WTC11 (cell line): ENCODE measurements around the gene FKBP10. TPM values are rescaled to one million over a fixed set of nuclear protein-coding genes. Genes with fewer than 3 reads are reported as not detected.

Experiments
- ATF1 ChIP-seq: sonication (generic); formaldehyde crosslinking; IDR thresholded peaks from 2 replicates; pipeline ENCODE4 v1.8.1; 2023; ENCODE audit warnings: mild to moderate bottlenecking, moderate library complexity, missing genetic modification reagents
- E2F5 ChIP-seq: sonication (generic); formaldehyde crosslinking; IDR thresholded peaks from 2 replicates; pipeline ENCODE4 v1.8.1; 2022; ENCODE audit warnings: mild to moderate bottlenecking, moderate library complexity, missing genetic modification reagents
- ELF4 ChIP-seq: sonication (generic); formaldehyde crosslinking; IDR thresholded peaks from 2 replicates; pipeline ENCODE4 v1.8.1; 2022; ENCODE audit warnings: low read depth, mild to moderate bottlenecking, moderate library complexity, missing genetic modification reagents
- ETV6 ChIP-seq: sonication (generic); formaldehyde crosslinking; IDR thresholded peaks from 2 replicates; pipeline ENCODE4 v1.8.1; 2022; ENCODE audit warnings: mild to moderate bottlenecking, missing genetic modification reagents
- FOXP4 ChIP-seq: sonication (generic); formaldehyde crosslinking; IDR thresholded peaks from 2 replicates; pipeline ENCODE4 v1.8.0; 2022; ENCODE audit warnings: mild to moderate bottlenecking, missing genetic modification reagents
- GABPB1 ChIP-seq: sonication (generic); formaldehyde crosslinking; IDR thresholded peaks from 2 replicates; pipeline ENCODE4 v1.8.1; 2023; ENCODE audit warnings: mild to moderate bottlenecking, missing genetic modification reagents
- HMGXB4 ChIP-seq: sonication (generic); formaldehyde crosslinking; IDR thresholded peaks from 2 replicates; pipeline ENCODE4 v1.8.1; 2023; ENCODE audit warnings: mild to moderate bottlenecking, moderate library complexity, missing genetic modification reagents
- IRF1 ChIP-seq: sonication (generic); formaldehyde crosslinking; IDR thresholded peaks from 2 replicates; pipeline ENCODE4 v1.8.0; 2023; ENCODE audit warnings: missing genetic modification reagents
- JAZF1 ChIP-seq: fragments of 250-450 bp; sonication (Bioruptor Pico); IDR thresholded peaks from 2 replicates; pipeline ENCODE4 v1.9.0; 2021; ENCODE audit warnings: moderate library complexity, mild to moderate bottlenecking, inconsistent platforms
- JUN ChIP-seq: sonication (generic); formaldehyde crosslinking; IDR thresholded peaks from 2 replicates; pipeline ENCODE4 v1.8.0; 2023; ENCODE audit warnings: mild to moderate bottlenecking, missing genetic modification reagents
- NFYB ChIP-seq: sonication (generic); formaldehyde crosslinking; conservative IDR thresholded peaks from 2 replicates; pipeline ENCODE4 v1.8.0; 2022; ENCODE audit warnings: low read depth, missing genetic modification reagents
- PRDM15 ChIP-seq: sonication (generic); formaldehyde crosslinking; IDR thresholded peaks from 2 replicates; pipeline ENCODE4 v1.8.0; 2022; ENCODE audit warnings: missing genetic modification reagents
- PRRX2 ChIP-seq: fragments of 250-450 bp; sonication (Bioruptor Pico); IDR thresholded peaks from 2 replicates; pipeline ENCODE4 v1.8.0; 2021; ENCODE audit warnings: mild to moderate bottlenecking
- TCF7 ChIP-seq: sonication (generic); formaldehyde crosslinking; IDR thresholded peaks from 2 replicates; pipeline ENCODE4 v1.8.0; 2022; ENCODE audit warnings: mild to moderate bottlenecking, low read depth, missing genetic modification reagents, moderate library complexity
- TEAD1 ChIP-seq: sonication (generic); formaldehyde crosslinking; IDR thresholded peaks from 2 replicates; pipeline ENCODE4 v1.8.0; 2022; ENCODE audit warnings: mild to moderate bottlenecking, missing genetic modification reagents
- USF1 ChIP-seq: sonication (generic); formaldehyde crosslinking; IDR thresholded peaks from 2 replicates; pipeline ENCODE4 v1.8.0; 2022; ENCODE audit warnings: mild to moderate bottlenecking, missing genetic modification reagents
- ZNF121 ChIP-seq: sonication (generic); formaldehyde crosslinking; IDR thresholded peaks from 2 replicates; pipeline ENCODE4 v1.8.0; 2023; ENCODE audit warnings: missing genetic modification reagents
- ZNF263 ChIP-seq: sonication (generic); formaldehyde crosslinking; IDR thresholded peaks from 2 replicates; pipeline ENCODE4 v1.8.1; 2022; ENCODE audit warnings: low read depth, mild to moderate bottlenecking, moderate library complexity, missing genetic modification reagents
- ZNF425 ChIP-seq: fragments of 250-450 bp; sonication (Bioruptor Pico); conservative IDR thresholded peaks from 2 replicates; pipeline ENCODE4 v1.9.0; 2021; ENCODE audit warnings: mild to moderate bottlenecking
- ZNF512 ChIP-seq: sonication (generic); formaldehyde crosslinking; IDR thresholded peaks from 2 replicates; pipeline ENCODE4 v1.8.1; 2022; ENCODE audit warnings: missing genetic modification reagents, borderline replicate concordance
- ZNF671 ChIP-seq: fragments of 250-450 bp; sonication (Bioruptor Pico); IDR thresholded peaks from 2 replicates; pipeline ENCODE4 v1.8.0; 2021; ENCODE audit warnings: mild to moderate bottlenecking
- total RNA-seq: library from RNA; stranded (reverse); gene quantifications from 3 replicates; pipeline ENCODE4 v1.2.3, GENCODE V29; 2021

Gene FKBP10
- total RNA-seq, 1 experiment from 2014 or later, result 243 TPM

GRCh38 chr17:41811549-41812380, 1.0 kb upstream of the FKBP10 start, which contains the start of gene P3H4 (continued):
- TF ChIP-seq PRDM15 (CRISPR knock-in tag) (no peak), ATF1 (CRISPR knock-in tag) (no peak), NFYB (CRISPR knock-in tag) (no peak; the same call in 1 of the 2 replicates), PRRX2 (CRISPR knock-in tag) (no peak), TCF7 (peak; percentile 87), TEAD1 (CRISPR knock-in tag) (no peak), JAZF1 (CRISPR knock-in tag) (no peak), ZNF121 (CRISPR knock-in tag) (no peak), ZNF512 (CRISPR knock-in tag) (no peak), ZNF425 (CRISPR knock-in tag) (no peak), HMGXB4 (CRISPR knock-in tag) (peak; percentile 97), GABPB1 (no peak), FOXP4 (CRISPR knock-in tag) (no peak), IRF1 (CRISPR knock-in tag) (no peak; the same call in none of the 2 replicates), USF1 (no peak), ZNF263 (CRISPR knock-in tag) (peak; percentile 47; the same call in 1 of the 2 replicates), E2F5 (CRISPR knock-in tag) (no peak), ELF4 (CRISPR knock-in tag) (no peak; the same call in none of the 2 replicates), JUN (CRISPR knock-in tag) (no peak), ETV6 (CRISPR knock-in tag) (peak; percentile 39; the same call in 1 of the 2 replicates), ZNF671 (no peak)
